AG04449 (cell line): ENCODE data around the gene EPB41L3.

Experiments
- CTCF ChIA-PET: fragments of 350-600 bp; formaldehyde crosslinking; extraction: SDS; loops from one replicate; lab custom pipeline; 2021; ENCODE audit warnings: antibody characterized with exemption; lab: Yijun Ruan, JAX
- POLR2A ChIA-PET: fragments of 400-600, 350-600 bp; formaldehyde crosslinking; extraction: SDS; loops from one replicate; lab custom pipeline; 2020; ENCODE audit warnings: antibody characterized with exemption, inconsistent platforms; lab: Yijun Ruan, JAX
- DNase-seq: peaks from one replicate; pipeline ENCODE4 v3.0.0-alpha.2; 2010; ENCODE audit warnings: low read depth, low spot score
- H3K4me3 ChIP-seq: 2 replicates; pipeline ENCODE4 v1.5.1; 2011; ENCODE audit warnings: low read depth, mild to moderate bottlenecking, control low read depth, low read length
- CTCF ChIP-seq: IDR thresholded peaks from one replicate; pipeline ENCODE4 v1.5.1; 2011; ENCODE audit warnings: mild to moderate bottlenecking, moderate library complexity, low read length, control low read depth, inconsistent platforms; ENCODE audit not compliant: insufficient read depth; ENCODE audit errors: missing control alignments

EPB41L3 gene

GRCh38 chr18:5447442-5447841, 96.4 kb downstream of the EPB41L3 start:
- ChIA-PET POLR2A (no interaction called here), CTCF (no interaction called here)
- no peak for TF ChIP-seq CTCF
- DNase-seq: no peak
- H3K4me3 ChIP-seq: no peak overlapping the region

GRCh38 chr18:5444847-5445246, 99.0 kb downstream of the EPB41L3 start:
- TF ChIP-seq CTCF: no peak
- CTCF ChIA-PET: no interaction called here
- DNase-seq: no peak
- POLR2A ChIA-PET: no interaction called here
- H3K4me3 ChIP-seq: no peak overlapping the region

- TF ChIP-seq CTCF: no peak
- no peak for DNase-seq
- POLR2A ChIA-PET: no interaction called here
- CTCF ChIA-PET: no interaction called here
- H3K4me3 ChIP-seq: no peak overlapping the region
Measured at GRCh38 chr18:5444269-5444668, 99.5 kb downstream of the EPB41L3 start.

- no peak overlapping the region for H3K4me3 ChIP-seq
- ChIA-PET CTCF (no interaction called here), POLR2A (no interaction called here)
- DNase-seq: no peak
- TF ChIP-seq CTCF: no peak
Measured at GRCh38 chr18:5439986-5440696, 103.7 kb downstream of the EPB41L3 start.

- no peak overlapping the region for H3K4me3 ChIP-seq
- TF ChIP-seq CTCF: no peak
- POLR2A ChIA-PET: no interaction called here
- CTCF ChIA-PET: no interaction called here
- DNase-seq: no peak
Measured at GRCh38 chr18:5434425-5434824, 109.4 kb downstream of the EPB41L3 start.

GRCh38 chr18:5431836-5432575, 111.8 kb downstream of the EPB41L3 start:
- TF ChIP-seq CTCF: no peak
- ChIA-PET CTCF (no interaction called here), POLR2A (no interaction called here)
- H3K4me3 ChIP-seq: no peak overlapping the region
- no peak for DNase-seq
